Smooth muscle cell of the brain vasculature (primary cell): ENCODE measurements around the gene PANX2.

Experiments used
- DNase-seq: peaks from one replicate; pipeline ENCODE4 v3.0.0-alpha.2; 2012; ENCODE audit warnings: low read depth, low spot score

The PANX2 gene

GRCh38 chr22:50227579-50228215 lies 57.2 kb downstream of the PANX2 start:
- no peak for DNase-seq

- DNase-seq = no peak
Measured at GRCh38 chr22:50228366-50228765, 57.8 kb downstream of the PANX2 start.

GRCh38 chr22:50229370-50229769 lies 58.8 kb downstream of the PANX2 start:
- DNase-seq = no peak
